Measurements from ENCODE around the gene CELF1. TPM values are rescaled to one million over a fixed set of nuclear protein-coding genes. Genes with fewer than 3 reads are reported as not detected.
A peak's percentile ranks its signal among the peaks of the same experiment; 100 is the strongest.
"Not testable (repeated sequence)": the region's sequence is repeated elsewhere in the genome, so short reads cannot be mapped to it uniquely, and the experiment has no call there.

Gene CELF1
- total RNA-seq, 2 experiments from 2014 or later, result 108 to 118 TPM

GRCh38 chr11:47470671-47471070, 82.3 kb downstream of the CELF1 start:
- Mint-ChIP-seq H3K4me3 (no peak overlapping the region), H3K4me1 (no peaks in the 10 kb centered on the region), H3K27me3 (no peaks in the 10 kb centered on the region), H3K9me3 (ENCODE audit: low read depth) (no peaks in the 10 kb centered on the region), H3K36me3 (peaks cover 36% of the 10 kb centered on the region), H3K27ac (no peak overlapping the region)
- ATAC-seq (no peak), DNase-seq (no peak)
- CTCF ChIA-PET, result no interaction called here

- ATAC-seq (peak; percentile 27), DNase-seq (no peak)
- Mint-ChIP-seq H3K9me3 (ENCODE audit: low read depth) (no peaks in the 10 kb centered on the region), H3K36me3 (peaks cover 28% of the 10 kb centered on the region), H3K4me1 (no peaks in the 10 kb centered on the region), H3K4me3 (no peak overlapping the region), H3K27ac (peak overlapping the region; percentile 38), H3K27me3 (no peaks in the 10 kb centered on the region)
- CTCF ChIA-PET, result interaction anchor here (0.9 kb wide), 1 partner anchor 290 kb away, joined by 3 read pairs; no protein-coding TSS in a partner anchor
Measured at GRCh38 chr11:47469361-47470179, 83.4 kb downstream of the CELF1 start.

GRCh38 chr11:47468598-47469214, 84.2 kb downstream of the CELF1 start:
- DNase-seq, result no peak
- Mint-ChIP-seq H3K4me3 (no peak overlapping the region), H3K4me1 (no peaks in the 10 kb centered on the region), H3K9me3 (ENCODE audit: low read depth) (no peaks in the 10 kb centered on the region), H3K27me3 (no peaks in the 10 kb centered on the region), H3K36me3 (peaks cover 24% of the 10 kb centered on the region), H3K27ac (peak overlapping the region; percentile 39)
- CTCF ChIA-PET, result interaction anchor here (0.9 kb wide), 1 partner anchor 289 kb away, joined by 3 read pairs; no protein-coding TSS in a partner anchor
- ATAC-seq, result no peak

- DNase-seq, result no peak
- no peak overlapping the region for H3K27ac Mint-ChIP-seq
- H3K27me3 Mint-ChIP-seq, result no peaks in the 10 kb centered on the region
- ATAC-seq, result no peak
- H3K36me3 Mint-ChIP-seq, result peaks cover 13% of the 10 kb centered on the region
- CTCF ChIA-PET, result no interaction called here
- H3K4me3 Mint-ChIP-seq, result no peak overlapping the region
- no peaks in the 10 kb centered on the region for H3K9me3 Mint-ChIP-seq (ENCODE audit: low read depth)
- H3K4me1 Mint-ChIP-seq, result no peaks in the 10 kb centered on the region
Measured at GRCh38 chr11:47467357-47467756, 85.6 kb downstream of the CELF1 start.

GRCh38 chr11:47466701-47467250, 86.2 kb downstream of the CELF1 start:
- DNase-seq (no peak), ATAC-seq (no peak)
- H3K36me3 Mint-ChIP-seq, result peaks cover 12% of the 10 kb centered on the region
- no peak overlapping the region for H3K4me3 Mint-ChIP-seq
- H3K27me3 Mint-ChIP-seq, result no peaks in the 10 kb centered on the region
- CTCF ChIA-PET, result interaction anchor here (1.9 kb wide), 1 partner anchor 10 kb away, joined by 4 read pairs; no protein-coding TSS in a partner anchor
- H3K9me3 Mint-ChIP-seq (ENCODE audit: low read depth), result no peaks in the 10 kb centered on the region
- H3K27ac Mint-ChIP-seq, result no peak overlapping the region
- no peaks in the 10 kb centered on the region for H3K4me1 Mint-ChIP-seq

GRCh38 chr11:47466201-47466600, 86.7 kb downstream of the CELF1 start:
- Mint-ChIP-seq H3K9me3 (ENCODE audit: low read depth) (no peaks in the 10 kb centered on the region), H3K27ac (no peak overlapping the region), H3K36me3 (peaks cover 11% of the 10 kb centered on the region), H3K27me3 (no peaks in the 10 kb centered on the region), H3K4me3 (no peak overlapping the region), H3K4me1 (no peaks in the 10 kb centered on the region)
- CTCF ChIA-PET, result interaction anchor here (1.9 kb wide), 1 partner anchor 10 kb away, joined by 4 read pairs; no protein-coding TSS in a partner anchor
- DNase-seq (no peak), ATAC-seq (no peak)

GRCh38 chr11:47464483-47464882, 88.4 kb downstream of the CELF1 start:
- Mint-ChIP-seq H3K27ac (no peak overlapping the region), H3K4me3 (no peak overlapping the region), H3K36me3 (peaks cover 10% of the 10 kb centered on the region), H3K4me1 (no peaks in the 10 kb centered on the region), H3K9me3 (ENCODE audit: low read depth) (no peaks in the 10 kb centered on the region), H3K27me3 (no peaks in the 10 kb centered on the region)
- ATAC-seq (peak; percentile 27), DNase-seq (no peak)
- CTCF ChIA-PET, result interaction anchor here (1.0 to 1.1 kb wide), 2 partner anchors 10 to 11 kb away, joined by 3 to 4 read pairs; no protein-coding TSS in a partner anchor

GRCh38 chr11:47461876-47462275, 91.1 kb downstream of the CELF1 start:
- H3K4me1 Mint-ChIP-seq, result no peaks in the 10 kb centered on the region
- CTCF ChIA-PET, result interaction anchor here (1.3 to 1.6 kb wide), 2 partner anchors 8 to 17 kb away, joined by 3 to 6 read pairs; no protein-coding TSS in a partner anchor
- peaks cover 3% of the 10 kb centered on the region for H3K36me3 Mint-ChIP-seq
- no peak overlapping the region for H3K4me3 Mint-ChIP-seq
- DNase-seq, result no peak
- H3K27me3 Mint-ChIP-seq, result no peaks in the 10 kb centered on the region
- no peak overlapping the region for H3K27ac Mint-ChIP-seq
- no peaks in the 10 kb centered on the region for H3K9me3 Mint-ChIP-seq (ENCODE audit: low read depth)
- ATAC-seq, result no peak

GRCh38 chr11:47460571-47461235, 92.2 kb downstream of the CELF1 start:
- Mint-ChIP-seq H3K27ac (no peak overlapping the region), H3K4me1 (no peaks in the 10 kb centered on the region)
- CTCF ChIA-PET, result no interaction called here

GRCh38 chr11:47454258-47454671, 98.7 kb downstream of the CELF1 start:
- H3K4me3 Mint-ChIP-seq; H3K9me3 Mint-ChIP-seq (ENCODE audit: low read depth); H3K4me1 Mint-ChIP-seq; H3K36me3 Mint-ChIP-seq; H3K27me3 Mint-ChIP-seq; H3K27ac Mint-ChIP-seq: not testable (repeated sequence)
- ATAC-seq (peak; percentile 88), DNase-seq (peak; percentile 85)
- CTCF ChIA-PET, result interaction anchor here (0.6 to 3.5 kb wide), 22 partner anchors 8 to 548 kb away, joined by 3 to 24 read pairs (median 3); partner anchors contain the start of genes PSMC3 and SLC39A13

More at GRCh38 chr11:47460571-47461235, 92.2 kb downstream of the CELF1 start:
- Mint-ChIP-seq H3K36me3 (peaks cover 3% of the 10 kb centered on the region), H3K9me3 (ENCODE audit: low read depth) (no peaks in the 10 kb centered on the region), H3K4me3 (no peak overlapping the region), H3K27me3 (no peaks in the 10 kb centered on the region)
- ATAC-seq, result no peak
- DNase-seq, result no peak

GRCh38 chr11:47453365-47453764, 99.6 kb downstream of the CELF1 start:
- CTCF ChIA-PET, result interaction anchor here (0.8 to 3.5 kb wide), 9 partner anchors 9 to 81 kb away, joined by 3 to 24 read pairs (median 4); partner anchors contain the start of gene PSMC3
- Mint-ChIP-seq H3K27ac (no peak overlapping the region), H3K4me1 (peaks cover 4% of the 10 kb centered on the region), H3K27me3 (no peaks in the 10 kb centered on the region), H3K36me3 (peaks cover 1% of the 10 kb centered on the region), H3K9me3 (ENCODE audit: low read depth) (no peaks in the 10 kb centered on the region), H3K4me3 (no peak overlapping the region)
- DNase-seq (no peak), ATAC-seq (no peak)

- Mint-ChIP-seq H3K4me1 (peaks cover 4% of the 10 kb centered on the region), H3K4me3 (no peak overlapping the region), H3K27ac (no peak overlapping the region), H3K36me3 (peaks cover 1% of the 10 kb centered on the region), H3K27me3 (no peaks in the 10 kb centered on the region), H3K9me3 (ENCODE audit: low read depth) (no peaks in the 10 kb centered on the region)
- DNase-seq (no peak), ATAC-seq (no peak)
- CTCF ChIA-PET, result interaction anchor here (3.5 kb wide), 1 partner anchor 78 kb away, joined by 24 read pairs; no protein-coding TSS in a partner anchor
Measured at GRCh38 chr11:47451990-47452389, 100.9 kb downstream of the CELF1 start.

- Mint-ChIP-seq H3K27me3 (no peaks in the 10 kb centered on the region), H3K27ac (no peak overlapping the region), H3K4me1 (peaks cover 4% of the 10 kb centered on the region), H3K4me3 (no peak overlapping the region), H3K36me3 (peaks cover 1% of the 10 kb centered on the region), H3K9me3 (ENCODE audit: low read depth) (no peaks in the 10 kb centered on the region)
- ATAC-seq (no peak), DNase-seq (no peak)
- CTCF ChIA-PET, result no interaction called here
Measured at GRCh38 chr11:47451436-47451835, 101.5 kb downstream of the CELF1 start.

All from activated CD8-positive, alpha-beta memory T cell treated with anti-CD3 and anti-CD28 coated beads, Interleukin-2, amount 10 ng/mL, durations not matched to agents 7 days and 5 days (primary cell).